ENCODE data around the gene EID1.

The EID1 gene

GRCh38 chr15:48893311-48893710 lies 15.4 kb downstream of the EID1 start:
- TF ChIP-seq CTCF (IDR thresholded peaks at IDR 0.05; ENCODE audit: borderline replicate concordance, insufficient read depth, low read depth, low read length): no peak
- no peak overlapping the region for H3K4me3 ChIP-seq (ENCODE audit: low read depth, low read length)

- no peak for TF ChIP-seq CTCF (IDR thresholded peaks at IDR 0.05; ENCODE audit: borderline replicate concordance, insufficient read depth, low read depth, low read length)
- no peak overlapping the region for H3K4me3 ChIP-seq (ENCODE audit: low read depth, low read length)
Measured at GRCh38 chr15:48896869-48897814, 19.2 kb downstream of the EID1 start.

- H3K4me3 ChIP-seq (ENCODE audit: low read depth, low read length): no peak overlapping the region
- TF ChIP-seq CTCF (IDR thresholded peaks at IDR 0.05; ENCODE audit: borderline replicate concordance, insufficient read depth, low read depth, low read length): no peak
Measured at GRCh38 chr15:48898032-48898431, 20.1 kb downstream of the EID1 start.

- no peak for TF ChIP-seq CTCF (IDR thresholded peaks at IDR 0.05; ENCODE audit: borderline replicate concordance, insufficient read depth, low read depth, low read length)
- no peak overlapping the region for H3K4me3 ChIP-seq (ENCODE audit: low read depth, low read length)
Measured at GRCh38 chr15:48898446-48898845, 20.5 kb downstream of the EID1 start.

- TF ChIP-seq CTCF (IDR thresholded peaks at IDR 0.05; ENCODE audit: borderline replicate concordance, insufficient read depth, low read depth, low read length): no peak
- H3K4me3 ChIP-seq (ENCODE audit: low read depth, low read length): no peak overlapping the region
Measured at GRCh38 chr15:48899793-48900192, 21.9 kb downstream of the EID1 start.

GRCh38 chr15:48904758-48905157 lies 26.8 kb downstream of the EID1 start:
- no peak for TF ChIP-seq CTCF (IDR thresholded peaks at IDR 0.05; ENCODE audit: borderline replicate concordance, insufficient read depth, low read depth, low read length)
- no peak overlapping the region for H3K4me3 ChIP-seq (ENCODE audit: low read depth, low read length)

GRCh38 chr15:48905216-48905615 lies 27.3 kb downstream of the EID1 start:
- H3K4me3 ChIP-seq (ENCODE audit: low read depth, low read length): no peak overlapping the region
- no peak for TF ChIP-seq CTCF (IDR thresholded peaks at IDR 0.05; ENCODE audit: borderline replicate concordance, insufficient read depth, low read depth, low read length)

Measured in GM12875 (cell line).